Sigmoid colon (tissue), 7 donors: ENCODE data around the gene SKI. TPM values are rescaled to one million over a fixed set of nuclear protein-coding genes. Genes with fewer than 3 reads are reported as not detected.
A peak's percentile ranks its signal among the peaks of the same experiment; 100 is the strongest.

Experiments used
- DNase-seq: peaks from one replicate; pipeline ENCODE4 v3.0.0-alpha.2; 2019
- H3K27ac ChIP-seq, 4 donors: fragments of 200-600 bp; sonication (generic); one replicate each; pipeline ENCODE4 v1.5.1; 2016 to 2019; ENCODE audit warnings: mild to moderate bottlenecking in 1 of 4
- H3K27me3 ChIP-seq, 3 donors: fragments of 200-600 bp; sonication (generic); one replicate each; pipeline ENCODE4 v1.5.1; 2019; ENCODE audit warnings: mild to moderate bottlenecking in 1 of 3
- H3K36me3 ChIP-seq, 4 donors: fragments of 200-600 bp; sonication (generic); one replicate each; pipeline ENCODE4 v1.5.1; 2016 to 2019
- H3K4me1 ChIP-seq, 4 donors: fragments of 200-600 bp; sonication (generic); one replicate each; pipeline ENCODE4 v1.5.1; 2017 to 2019
- H3K4me3 ChIP-seq, 4 donors: fragments of 200-600 bp; sonication (generic); one replicate each; pipeline ENCODE4 v1.5.1; 2017 to 2019; ENCODE audit warnings: mild to moderate bottlenecking in 2 of 4, moderate library complexity in 1 of 4
- H3K9me3 ChIP-seq, 4 donors: fragments of 200-600 bp in 3 of 4; sonication (generic) in 3 of 4; one replicate each; pipeline versions ENCODE4 v1.5.1 to v1.6.1; 2013 to 2019
- CTCF ChIP-seq, 4 experiments: fragments of 450-650 bp in 3 of 4; fragments of 200-600 bp in 1 of 4; IDR thresholded peaks; one replicate each; pipeline ENCODE4 v1.5.1; 2016 to 2019; ENCODE audit warnings: antibody characterized with exemption in 4 of 4, mild to moderate bottlenecking in 3 of 4, moderate library complexity in 2 of 4
- EP300 ChIP-seq, 4 donors: sonication (generic); formaldehyde crosslinking; IDR thresholded peaks; one replicate each; pipeline ENCODE4 v1.6.1; 2017; ENCODE audit warnings: antibody characterized with exemption in 4 of 4
- POLR2A ChIP-seq, 2 donors: fragments of 450-650 bp; IDR thresholded peaks; one replicate each; pipeline ENCODE4 v1.6.1; 2016; ENCODE audit warnings: antibody characterized with exemption in 2 of 2, mild to moderate bottlenecking in 2 of 2, moderate library complexity in 2 of 2
- POLR2AphosphoS5 ChIP-seq, 4 donors: sonication (generic); formaldehyde crosslinking; IDR thresholded peaks; one replicate each; pipeline ENCODE4 v1.6.1; 2017; ENCODE audit warnings: antibody characterized with exemption in 4 of 4
- WGBS, 2 donors: extraction: QIAGEN DNeasy Blood & Tissue Kit; methylation state at CpG; one replicate each; pipeline ENCODE4 v1.1.7; 2013; 5-methylcytosine and 5-hydroxymethylcytosine counted together
- intact Hi-C: fragments of 100-400 bp; cut with DNase I; formaldehyde crosslinking; loops from one replicate; pipeline ENCODE4 v1.15.1; 2023
- polyA plus RNA-seq, 3 donors: library from polyadenylated mRNA; stranded (reverse); fragments of 200-250 nt; gene quantifications; one replicate each; pipeline ENCODE4 v1.2.3, GENCODE V29; 2013
- total RNA-seq, 4 donors: library from RNA; depleted of rRNA; stranded (reverse); fragments of >200 nt; gene quantifications; one replicate each; pipeline ENCODE4 v1.1.0, GENCODE V29; 2016
- donor health status: healthy with polysubstance abuse.
- donor health status: Bipolar disorder and iron deficiency.
- donor health status: healthy.

SKI gene
- total and polyA plus RNA-seq, 7 donors = 5.8 to 50.4 (median 19.3) TPM

- Histone ChIP-seq H3K27ac (peak overlapping the region; percentile 30 to 74 (median 60)), H3K4me3 (no peak overlapping the region), H3K36me3 (peaks cover 0 to 10% (median 0%) of the 10 kb centered on the region in 4 donors), H3K9me3 (peaks cover 0 to 6% (median 0%) of the 10 kb centered on the region in 4 donors), H3K4me1 (peaks cover 0 to 99% (median 92%) of the 10 kb centered on the region in 4 donors), H3K27me3 (no peaks in the 10 kb centered on the region)
- DNase-seq = no peak
- 96 to 98% methylated on average over 6 of the region's 6 CpGs for WGBS, 2 donors
- TF ChIP-seq CTCF (IDR thresholded peaks at IDR 0.05) = no peak
- TF ChIP-seq POLR2A (IDR thresholded peaks at IDR 0.05) = no peak
- TF ChIP-seq POLR2AphosphoS5 (IDR thresholded peaks at IDR 0.05) = no peak
- TF ChIP-seq EP300 (IDR thresholded peaks at IDR 0.05) = no peak
- intact Hi-C loops = no loop called here
Measured at GRCh38 chr1:2255047-2255419, 26.9 kb downstream of the SKI start.

GRCh38 chr1:2255420-2256369 lies 27.6 kb downstream of the SKI start:
- TF ChIP-seq POLR2AphosphoS5 (IDR thresholded peaks at IDR 0.05) (peak in 3 of 4 donors; percentile 19 to 41 (median 31)), EP300 (IDR thresholded peaks at IDR 0.05) (no peak)
- intact Hi-C loops = no loop called here
- H3K4me3 ChIP-seq = no peak overlapping the region
- H3K27ac ChIP-seq = peak overlapping the region; percentile 30 to 74 (median 60)
- no peaks in the 10 kb centered on the region for H3K27me3 ChIP-seq
- DNase-seq = no peak
- WGBS, 2 donors = 42 to 72% methylated on average over 5 of the region's 5 CpGs
- H3K4me1 ChIP-seq = peaks cover 0 to 99% (median 91%) of the 10 kb centered on the region in 4 donors
- H3K36me3 ChIP-seq = peaks cover 0 to 10% (median 0%) of the 10 kb centered on the region in 4 donors
- peaks cover 0 to 6% (median 0%) of the 10 kb centered on the region in 4 donors for H3K9me3 ChIP-seq

GRCh38 chr1:2256435-2257244 lies 28.5 kb downstream of the SKI start:
- Histone ChIP-seq H3K4me3 (no peak overlapping the region), H3K4me1 (peaks cover 0 to 92% (median 90%) of the 10 kb centered on the region in 4 donors), H3K27ac (peak overlapping the region; percentile 30 to 74 (median 60)), H3K9me3 (peaks cover 0 to 6% (median 0%) of the 10 kb centered on the region in 4 donors), H3K36me3 (peaks cover 0 to 10% (median 0%) of the 10 kb centered on the region in 4 donors), H3K27me3 (no peaks in the 10 kb centered on the region)
- TF ChIP-seq EP300 (IDR thresholded peaks at IDR 0.05) (no peak), CTCF (IDR thresholded peaks at IDR 0.05) (no peak)
- WGBS, 2 donors = 90 to 95% methylated on average over 22 of the region's 22 CpGs
- no peak for DNase-seq
- intact Hi-C loops = no loop called here

- Histone ChIP-seq H3K4me3 (no peak overlapping the region), H3K9me3 (peaks cover 0 to 6% (median 0%) of the 10 kb centered on the region in 4 donors), H3K27me3 (no peaks in the 10 kb centered on the region), H3K36me3 (peaks cover 0 to 10% (median 0%) of the 10 kb centered on the region in 4 donors), H3K27ac (peak overlapping the region; percentile 30 to 74 (median 60)), H3K4me1 (peaks cover 0 to 87% (median 85%) of the 10 kb centered on the region in 4 donors)
- TF ChIP-seq EP300 (IDR thresholded peaks at IDR 0.05) (no peak), POLR2A (IDR thresholded peaks at IDR 0.05) (no peak), POLR2AphosphoS5 (IDR thresholded peaks at IDR 0.05) (no peak), CTCF (IDR thresholded peaks at IDR 0.05) (no peak)
- WGBS, 2 donors = 86 to 92% methylated on average over 20 of the region's 20 CpGs
- intact Hi-C loops = no loop called here
- DNase-seq = no peak
Measured at GRCh38 chr1:2257245-2257627, 29.1 kb downstream of the SKI start.
